Left renal cortex interstitium (tissue), 4 donors: ENCODE data around the gene DIS3L. TPM values are rescaled to one million over a fixed set of nuclear protein-coding genes. Genes with fewer than 3 reads are reported as not detected.
"Not testable (repeated sequence)": the region's sequence is repeated elsewhere in the genome, so short reads cannot be mapped to it uniquely, and the experiment has no call there.

Experiments used
- DNase-seq, 4 donors: peaks; one replicate each; pipeline ENCODE4 v3.0.0-alpha.2; 2013; ENCODE audit warnings: low read depth in 4 of 4, low spot score in 2 of 4, missing footprints in 1 of 4
- polyA plus RNA-seq, 4 donors: library from polyadenylated mRNA; unstranded; fragments of 120-200 nt; gene quantifications; one replicate each; pipeline ENCODE4 v1.2.1, GENCODE V29; 2013; ENCODE audit not compliant: insufficient read length in 4 of 4

Gene DIS3L
- polyA plus RNA-seq, 4 donors, result 29.9 to 56.1 (median 39.0) TPM

GRCh38 chr15:66275352-66275751, 18.0 kb upstream of the DIS3L start:
- DNase-seq, result no peak

GRCh38 chr15:66276546-66276945, 16.8 kb upstream of the DIS3L start:
- DNase-seq, result no peak

GRCh38 chr15:66278056-66278455, 15.3 kb upstream of the DIS3L start:
- no peak for DNase-seq

GRCh38 chr15:66278671-66279070, 14.7 kb upstream of the DIS3L start:
- no peak for DNase-seq

GRCh38 chr15:66284271-66284670, 9.1 kb upstream of the DIS3L start:
- DNase-seq, result no peak

GRCh38 chr15:66285533-66286280, 7.7 kb upstream of the DIS3L start:
- no peak for DNase-seq

GRCh38 chr15:66287461-66288057, 5.8 kb upstream of the DIS3L start:
- no peak for DNase-seq

GRCh38 chr15:66288093-66288492, 5.3 kb upstream of the DIS3L start:
- DNase-seq, result no peak

GRCh38 chr15:66288551-66289185, 4.7 kb upstream of the DIS3L start:
- no peak for DNase-seq

- DNase-seq, result no peak
Observed at GRCh38 chr15:66290007-66290406, 3.4 kb upstream of the DIS3L start.

GRCh38 chr15:66290518-66290917, 2.9 kb upstream of the DIS3L start:
- DNase-seq, result no peak

GRCh38 chr15:66291816-66292570, 1.4 kb upstream of the DIS3L start:
- DNase-seq, result no peak

GRCh38 chr15:66292571-66293418, 573 bp upstream of the DIS3L start:
- no peak for DNase-seq

- peak in 1 of 4 donors; percentile 50 for DNase-seq
Observed at GRCh38 chr15:66294157-66294931, 976 bp downstream of the DIS3L start.

GRCh38 chr15:66294932-66295235, 1.5 kb downstream of the DIS3L start:
- no peak for DNase-seq

GRCh38 chr15:66296186-66296585, 2.8 kb downstream of the DIS3L start:
- DNase-seq, result no peak

- no peak for DNase-seq
Observed at GRCh38 chr15:66298803-66299251, 5.5 kb downstream of the DIS3L start.

GRCh38 chr15:66302489-66303278, 9.3 kb downstream of the DIS3L start:
- no peak for DNase-seq

- DNase-seq, result not testable (repeated sequence)
Observed at GRCh38 chr15:66304425-66304824, 11.1 kb downstream of the DIS3L start.
